22Rv1 (cell line): ENCODE results near the gene UBD.
A peak's percentile ranks its signal among the peaks of the same experiment; 100 is the strongest.

ENCODE experiments used
- H3K27ac ChIP-seq: fragments of 450-650 bp; 2 replicates; pipeline ENCODE4 v1.5.1; 2017
- CTCF ChIP-seq: fragments of 450-650 bp; IDR thresholded peaks from 2 replicates; pipeline ENCODE4 v1.5.1; 2017; ENCODE audit warnings: mild to moderate bottlenecking
- ZFX ChIP-seq: fragments of 450-650 bp; IDR thresholded peaks from 2 replicates; pipeline ENCODE4 v1.6.1; 2017; ENCODE audit warnings: antibody characterized with exemption, borderline replicate concordance

UBD gene

GRCh38 chr6:29596381-29596900 is 36.9 kb upstream of the UBD start:
- H3K27ac ChIP-seq, result no peak overlapping the region
- TF ChIP-seq ZFX (no peak), CTCF (no peak)

- TF ChIP-seq CTCF (no peak), ZFX (no peak)
Observed at GRCh38 chr6:29593199-29593855, 33.8 kb upstream of the UBD start.

GRCh38 chr6:29591677-29592076 is 32.1 kb upstream of the UBD start:
- no peak for TF ChIP-seq ZFX
- no peak overlapping the region for H3K27ac ChIP-seq

More at GRCh38 chr6:29593199-29593855, 33.8 kb upstream of the UBD start:
- H3K27ac ChIP-seq, result no peak overlapping the region

- H3K27ac ChIP-seq, result no peak overlapping the region
- TF ChIP-seq CTCF (no peak), ZFX (no peak)
Observed at GRCh38 chr6:29590218-29590808, 30.8 kb upstream of the UBD start.

GRCh38 chr6:29589423-29590048 is 30.0 kb upstream of the UBD start:
- TF ChIP-seq ZFX (no peak), CTCF (peak; percentile 91)
- H3K27ac ChIP-seq, result no peak overlapping the region

GRCh38 chr6:29584821-29585220 is 25.3 kb upstream of the UBD start, which contains the start of gene OR2H2:
Gene OR2H2 (plus strand): TSS chr6:29585121. CDS start chr6:29587945, 2,824 bp downstream.
- no peak for TF ChIP-seq CTCF
- H3K27ac ChIP-seq, result no peak within 1 kb of the TSS

GRCh38 chr6:29577544-29577943 is 18.0 kb upstream of the UBD start:
- TF ChIP-seq ZFX (no peak), CTCF (no peak)
- no peak overlapping the region for H3K27ac ChIP-seq
